Activated CD8-positive, alpha-beta T cell treated with anti-CD3 and anti-CD28 coated beads for 36 hours (primary cell): ENCODE data around the gene POGK. TPM values are rescaled to one million over a fixed set of nuclear protein-coding genes. Genes with fewer than 3 reads are reported as not detected.
"Not testable (repeated sequence)": the region's sequence is repeated elsewhere in the genome, so short reads cannot be mapped to it uniquely, and the experiment has no call there.

Experiments used
- ATAC-seq: fragments of 200-7000 bp; cut with Tn5 transposase; one replicate; pipeline ENCODE4 v1.10.0; 2021; ENCODE audit warnings: mild to moderate bottlenecking, moderate library complexity
- CTCF ChIA-PET: fragments of 350-600 bp; sonication (Branson Sonifier 250); formaldehyde crosslinking; loops from one replicate; lab custom pipeline; 2021; ENCODE audit warnings: antibody characterized with exemption; lab: Charles Lee
- POLR2A ChIA-PET: fragments of 350-600 bp; sonication (Branson Sonifier 250); formaldehyde crosslinking; loops from one replicate; lab custom pipeline; 2021; ENCODE audit warnings: antibody characterized with exemption; lab: Charles Lee
- DNase-seq: peaks from one replicate; pipeline ENCODE4 v3.0.0-alpha.2; 2020
- H3K27ac Mint-ChIP-seq: one replicate; pipeline ENCODE4 v1.8.0; 2021; ENCODE audit warnings: mild to moderate bottlenecking, mixed read lengths
- H3K27me3 Mint-ChIP-seq: one replicate; pipeline ENCODE4 v1.8.0; 2021; ENCODE audit warnings: mixed read lengths
- H3K36me3 Mint-ChIP-seq: one replicate; pipeline ENCODE4 v1.8.0; 2021; ENCODE audit warnings: low read depth, mixed read lengths
- H3K4me1 Mint-ChIP-seq: one replicate; pipeline ENCODE4 v1.8.0; 2021; ENCODE audit warnings: low read depth, mixed read lengths
- H3K4me3 Mint-ChIP-seq: one replicate; pipeline ENCODE4 v1.8.0; 2021; ENCODE audit warnings: mild to moderate bottlenecking, moderate library complexity, mixed read lengths
- H3K9me3 Mint-ChIP-seq: one replicate; pipeline ENCODE4 v1.8.0; 2021; ENCODE audit warnings: mixed read lengths
- intact Hi-C: fragments of 100-400 bp; cut with micrococcal nuclease; formaldehyde crosslinking; loops from one replicate; pipeline ENCODE4 v1.10.0; 2022
- total RNA-seq, 2 experiments: library from RNA; stranded (reverse); gene quantifications; one replicate each; pipeline ENCODE4 v1.2.3, GENCODE V29; 2021
- TF ChIP-seq, protein P1 (sequence below): fragments of 200-600 bp; IDR thresholded peaks from one replicate; pipeline ENCODE4 v1.8.0; 2022; ENCODE audit warnings: antibody characterized with exemption, mild to moderate bottlenecking

POGK gene
- total RNA-seq, 2 experiments from 2014 or later = 33.6 to 34.4 TPM

DNA sequence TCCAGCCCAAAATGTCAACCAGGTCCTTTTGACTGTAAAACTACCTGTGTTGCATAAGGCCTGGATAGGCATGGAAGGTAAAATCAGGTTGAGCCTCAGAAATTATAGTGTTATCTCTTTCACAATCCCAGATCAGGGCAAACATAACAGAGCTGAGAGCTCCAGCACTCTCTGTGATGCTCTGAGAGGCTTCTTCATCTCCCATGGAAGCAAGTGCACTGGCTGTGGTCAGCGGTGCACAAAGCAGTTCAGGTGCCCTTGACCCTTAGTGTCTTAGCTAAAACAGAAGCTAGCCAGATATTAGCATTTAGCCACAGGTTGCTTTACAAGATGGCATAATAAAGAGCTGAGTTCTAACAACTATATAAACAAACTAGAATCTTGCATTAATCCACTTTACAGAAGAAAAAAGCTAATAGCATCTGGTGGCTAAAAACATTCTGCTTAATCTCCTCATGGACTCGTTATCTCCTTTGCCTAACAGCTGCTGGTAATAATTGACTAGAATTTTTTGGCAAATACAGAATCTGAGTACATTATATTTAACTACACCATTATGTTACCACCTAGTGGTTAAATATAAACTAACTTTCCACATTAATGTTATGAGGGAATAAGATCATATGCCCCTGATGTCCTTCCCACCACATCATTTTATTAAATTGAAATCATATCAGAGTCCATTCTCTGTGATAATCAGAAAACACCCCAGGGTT lies 25.6 kb upstream of the POGK start:
- Mint-ChIP-seq H3K27ac (no peak overlapping the region), H3K36me3 (no peaks in the 10 kb centered on the region), H3K27me3 (peaks cover 17% of the 10 kb centered on the region), H3K4me1 (no peaks in the 10 kb centered on the region), H3K4me3 (no peak overlapping the region), H3K9me3 (no peaks in the 10 kb centered on the region)
- CTCF ChIA-PET = interaction anchor here (0.9 to 1.5 kb wide), 4 partner anchors 9 to 97 kb away, joined by 3 to 8 read pairs (median 4); no protein-coding TSS in a partner anchor
- DNase-seq = no peak
- TF ChIP-seq, protein P1, sequence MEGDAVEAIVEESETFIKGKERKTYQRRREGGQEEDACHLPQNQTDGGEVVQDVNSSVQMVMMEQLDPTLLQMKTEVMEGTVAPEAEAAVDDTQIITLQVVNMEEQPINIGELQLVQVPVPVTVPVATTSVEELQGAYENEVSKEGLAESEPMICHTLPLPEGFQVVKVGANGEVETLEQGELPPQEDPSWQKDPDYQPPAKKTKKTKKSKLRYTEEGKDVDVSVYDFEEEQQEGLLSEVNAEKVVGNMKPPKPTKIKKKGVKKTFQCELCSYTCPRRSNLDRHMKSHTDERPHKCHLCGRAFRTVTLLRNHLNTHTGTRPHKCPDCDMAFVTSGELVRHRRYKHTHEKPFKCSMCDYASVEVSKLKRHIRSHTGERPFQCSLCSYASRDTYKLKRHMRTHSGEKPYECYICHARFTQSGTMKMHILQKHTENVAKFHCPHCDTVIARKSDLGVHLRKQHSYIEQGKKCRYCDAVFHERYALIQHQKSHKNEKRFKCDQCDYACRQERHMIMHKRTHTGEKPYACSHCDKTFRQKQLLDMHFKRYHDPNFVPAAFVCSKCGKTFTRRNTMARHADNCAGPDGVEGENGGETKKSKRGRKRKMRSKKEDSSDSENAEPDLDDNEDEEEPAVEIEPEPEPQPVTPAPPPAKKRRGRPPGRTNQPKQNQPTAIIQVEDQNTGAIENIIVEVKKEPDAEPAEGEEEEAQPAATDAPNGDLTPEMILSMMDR = no peak
- POLR2A ChIA-PET = interaction anchor here (0.9 kb wide), 1 partner anchor 26 kb away, joined by 3 read pairs; the partner anchor contains the start of gene POGK
- no peak for ATAC-seq
- intact Hi-C loops = no loop called here

GRCh38 chr1:166814611-166815010 lies 24.7 kb upstream of the POGK start:
- intact Hi-C loops = no loop called here
- H3K36me3 Mint-ChIP-seq = no peaks in the 10 kb centered on the region
- ATAC-seq = no peak

GRCh38 chr1:166819974-166820373 lies 19.3 kb upstream of the POGK start:
- ChIA-PET CTCF (no interaction called here), POLR2A (interaction anchor here (0.8 kb wide), 1 partner anchor 14 kb away, joined by 3 read pairs; no protein-coding TSS in a partner anchor)
- no peak for DNase-seq
- TF ChIP-seq, protein P1 = no peak
- no peak overlapping the region for H3K4me3 Mint-ChIP-seq
- H3K27me3 Mint-ChIP-seq = peaks cover 5% of the 10 kb centered on the region
- no peak for ATAC-seq
- no peaks in the 10 kb centered on the region for H3K4me1 Mint-ChIP-seq
- H3K36me3 Mint-ChIP-seq = no peaks in the 10 kb centered on the region
- H3K9me3 Mint-ChIP-seq = peaks cover 16% of the 10 kb centered on the region
- intact Hi-C loops = no loop called here
- H3K27ac Mint-ChIP-seq = no peak overlapping the region

More at GRCh38 chr1:166814611-166815010, 24.7 kb upstream of the POGK start:
- CTCF ChIA-PET = interaction anchor here (0.9 to 1.5 kb wide), 4 partner anchors 8 to 96 kb away, joined by 3 to 8 read pairs (median 4); no protein-coding TSS in a partner anchor
- TF ChIP-seq, protein P1 = no peak
- POLR2A ChIA-PET = interaction anchor here (0.9 kb wide), 1 partner anchor 25 kb away, joined by 3 read pairs; the partner anchor contains the start of gene POGK
- H3K27ac Mint-ChIP-seq = no peak overlapping the region
- no peak overlapping the region for H3K4me3 Mint-ChIP-seq
- H3K9me3 Mint-ChIP-seq = peaks cover 4% of the 10 kb centered on the region
- no peaks in the 10 kb centered on the region for H3K4me1 Mint-ChIP-seq
- no peak for DNase-seq
- H3K27me3 Mint-ChIP-seq = peaks cover 17% of the 10 kb centered on the region

DNA sequence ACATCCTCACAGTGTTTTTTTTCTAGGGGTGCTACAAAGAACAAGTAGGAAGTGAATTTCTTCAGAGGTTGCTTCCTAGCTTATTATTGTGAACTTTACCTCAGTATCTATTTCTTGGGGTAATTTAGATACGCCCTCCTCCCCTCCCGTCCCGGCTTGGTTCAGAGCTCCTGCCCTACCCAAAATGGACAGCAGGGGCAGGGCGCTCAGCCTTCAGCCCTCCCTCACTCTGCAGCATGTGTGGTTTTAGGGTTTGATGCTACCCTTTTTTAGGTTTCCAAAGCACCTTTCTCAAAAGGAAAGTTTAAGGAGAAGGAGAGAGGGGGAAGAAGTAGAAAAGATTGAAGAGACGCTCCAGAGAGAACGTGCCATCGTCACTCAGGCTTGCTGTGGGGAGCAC lies 16.9 kb upstream of the POGK start:
- peak; percentile 51 for ATAC-seq
- CTCF ChIA-PET = interaction anchor here (1.0 to 1.8 kb wide), 2 partner anchors 8 to 13 kb away, joined by 3 to 8 read pairs; no protein-coding TSS in a partner anchor
- Mint-ChIP-seq H3K4me3 (no peak overlapping the region), H3K36me3 (no peaks in the 10 kb centered on the region), H3K9me3 (peaks cover 16% of the 10 kb centered on the region), H3K27ac (no peak overlapping the region), H3K4me1 (no peaks in the 10 kb centered on the region), H3K27me3 (no peaks in the 10 kb centered on the region)
- POLR2A ChIA-PET = no interaction called here
- TF ChIP-seq, protein P1 = peak; percentile 43
- DNase-seq = no peak
- intact Hi-C loops = no loop called here

DNA sequence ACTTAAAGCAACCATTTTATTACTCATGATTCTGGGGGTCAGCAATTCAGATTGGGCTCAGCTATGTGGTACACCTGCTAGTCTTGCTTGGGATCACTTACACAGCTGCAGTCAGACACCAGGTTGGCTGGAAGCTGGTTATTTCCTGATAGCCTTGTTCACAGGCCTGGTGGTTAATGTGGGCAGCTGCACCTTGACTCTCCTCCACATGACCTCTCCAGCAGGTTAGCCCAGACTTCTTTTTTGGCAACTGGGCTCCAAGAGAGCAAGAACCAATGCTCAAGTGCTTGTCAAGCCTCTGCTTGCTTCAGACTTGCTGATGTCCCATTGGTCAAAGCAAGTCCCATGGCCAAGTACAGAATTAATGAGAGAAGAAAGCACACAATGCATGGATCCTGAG lies 11.8 kb upstream of the POGK start:
- DNase-seq (no peak), ATAC-seq (no peak)
- POLR2A ChIA-PET = no interaction called here
- H3K36me3 Mint-ChIP-seq = peaks cover 3% of the 10 kb centered on the region
- H3K4me3 Mint-ChIP-seq = no peak overlapping the region
- peaks cover 16% of the 10 kb centered on the region for H3K9me3 Mint-ChIP-seq
- CTCF ChIA-PET = interaction anchor here (1.3 kb wide), 1 partner anchor 13 kb away, joined by 3 read pairs; no protein-coding TSS in a partner anchor
- H3K4me1 Mint-ChIP-seq = no peaks in the 10 kb centered on the region
- TF ChIP-seq, protein P1 = no peak
- H3K27ac Mint-ChIP-seq = no peak overlapping the region
- intact Hi-C loops = no loop called here
- peaks cover 7% of the 10 kb centered on the region for H3K27me3 Mint-ChIP-seq

- ATAC-seq, H3K27me3 Mint-ChIP-seq, H3K36me3 Mint-ChIP-seq, POLR2A ChIA-PET, DNase-seq, H3K4me1 Mint-ChIP-seq, H3K4me3 Mint-ChIP-seq, intact Hi-C loops, H3K27ac Mint-ChIP-seq, CTCF ChIA-PET: not testable (repeated sequence)
- H3K9me3 Mint-ChIP-seq = peaks cover 16% of the 10 kb centered on the region
Measured at GRCh38 chr1:166829762-166830161, 9.5 kb upstream of the POGK start.
